GM12891 (cell line): ENCODE results near the gene NRP2.

ENCODE experiments used
- PAX5 ChIP-seq: IDR thresholded peaks from 2 replicates; pipeline ENCODE4 v1.6.1; 2011; ENCODE audit warnings: low read length, moderate library complexity, mild to moderate bottlenecking; ENCODE audit not compliant: insufficient read depth, severe bottlenecking
- POLR2A ChIP-seq: IDR thresholded peaks from 2 replicates; pipeline ENCODE4 v1.6.1; 2011; ENCODE audit warnings: low read depth, low read length, control low read depth
- POLR2AphosphoS5 ChIP-seq: IDR thresholded peaks from 2 replicates; pipeline ENCODE4 v1.6.1; 2011; ENCODE audit warnings: low read depth, low read length, control low read depth
- POU2F2 ChIP-seq: IDR thresholded peaks from 2 replicates; pipeline ENCODE4 v1.6.1; 2011; ENCODE audit warnings: low read depth, mild to moderate bottlenecking, control low read depth, low read length, moderate library complexity
- SPI1 ChIP-seq: IDR thresholded peaks from 2 replicates; pipeline ENCODE4 v1.6.1; 2011; ENCODE audit warnings: low read depth, low read length, control low read depth
- TAF1 ChIP-seq: IDR thresholded peaks from 2 replicates; pipeline ENCODE4 v1.6.1; 2011; ENCODE audit warnings: low read depth, low read length, control low read depth

- TF ChIP-seq POLR2A (no peak), POU2F2 (no peak), POLR2AphosphoS5 (no peak), SPI1 (no peak), TAF1 (no peak), PAX5 (no peak)
These were observed 48.3 kb upstream of the NRP2 start for GRCh38 chr2:205633994-205634393.
